ENCODE results near the gene GRIN2D.

GRIN2D gene

GRCh38 chr19:48398375-48399235, 5.1 kb downstream of the GRIN2D start:
- peak; percentile 13 for DNase-seq

- DNase-seq = peak; percentile 78
Measured at GRCh38 chr19:48400018-48400742, 6.7 kb downstream of the GRIN2D start.

DNA sequence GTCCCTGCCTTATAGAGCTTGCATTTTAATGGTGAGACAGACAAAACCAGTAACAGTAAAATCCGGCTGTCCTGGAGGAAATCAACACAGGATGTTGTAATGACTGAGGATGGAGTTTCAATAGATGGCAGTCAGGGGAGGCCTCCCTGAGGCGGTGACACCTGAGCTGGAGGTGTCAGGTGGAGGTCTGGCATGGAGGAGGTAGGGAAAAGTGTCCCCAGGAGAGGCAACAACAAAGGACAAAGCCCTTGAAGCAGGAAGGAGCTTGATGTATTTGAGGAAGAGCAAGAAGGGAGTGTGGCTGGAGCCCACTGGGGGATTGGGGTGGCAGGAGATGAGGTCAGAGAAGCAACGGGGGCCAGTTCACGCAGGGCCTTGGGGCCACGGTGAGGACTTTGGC, 7.8 kb downstream of the GRIN2D start:
- no peak for DNase-seq

DNA sequence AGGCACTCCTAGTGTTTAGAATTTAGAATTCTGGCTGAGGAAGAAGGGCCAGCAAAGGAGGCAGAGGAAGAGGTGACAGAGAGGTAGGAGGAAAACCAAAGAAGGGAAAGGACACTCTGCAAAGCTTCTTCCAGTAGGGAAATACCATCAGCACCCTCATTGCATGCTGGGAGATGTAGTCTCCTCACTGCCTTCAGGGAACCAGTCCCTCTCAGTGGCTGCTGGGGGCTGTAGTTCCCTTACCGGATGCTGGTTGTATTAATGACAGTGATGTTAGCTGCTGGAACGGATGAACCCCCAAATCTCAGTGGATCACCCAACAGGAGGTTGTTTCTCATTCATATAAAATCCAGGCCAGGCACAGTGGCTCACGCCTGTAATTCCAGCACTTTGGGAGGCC, 10.1 kb downstream of the GRIN2D start:
- peak; percentile 56 for DNase-seq

GRCh38 chr19:48405010-48405659, 11.7 kb downstream of the GRIN2D start:
- DNase-seq = no peak

GRCh38 chr19:48405850-48406249, 12.4 kb downstream of the GRIN2D start:
- no peak for DNase-seq

- no peak for DNase-seq
Measured at GRCh38 chr19:48413879-48414587, 20.6 kb downstream of the GRIN2D start.

GRCh38 chr19:48415395-48415794, 21.9 kb downstream of the GRIN2D start:
- no peak for DNase-seq

GRCh38 chr19:48415806-48416221, 22.3 kb downstream of the GRIN2D start:
- no peak for DNase-seq

DNA sequence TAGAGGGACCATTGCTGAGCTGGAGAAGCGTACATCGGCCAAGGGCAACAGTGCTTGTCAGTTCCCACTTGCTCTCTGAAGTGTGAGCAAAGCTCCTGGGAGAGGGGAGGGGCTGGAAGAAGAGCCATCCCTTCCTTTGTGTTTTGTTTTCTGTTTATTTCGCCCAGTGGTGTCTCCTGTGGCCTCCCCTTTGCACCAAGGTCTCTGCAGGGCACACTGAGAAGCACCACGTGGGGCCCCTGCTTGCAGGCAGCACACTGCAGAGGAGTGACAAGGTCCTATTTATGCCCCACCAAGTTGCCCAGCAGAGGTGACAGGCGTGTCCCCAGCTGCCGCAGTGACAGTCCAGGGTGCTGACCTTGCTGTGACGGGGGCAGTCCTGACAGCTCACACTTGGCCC, 24.0 kb downstream of the GRIN2D start:
- DNase-seq = no peak

DNA sequence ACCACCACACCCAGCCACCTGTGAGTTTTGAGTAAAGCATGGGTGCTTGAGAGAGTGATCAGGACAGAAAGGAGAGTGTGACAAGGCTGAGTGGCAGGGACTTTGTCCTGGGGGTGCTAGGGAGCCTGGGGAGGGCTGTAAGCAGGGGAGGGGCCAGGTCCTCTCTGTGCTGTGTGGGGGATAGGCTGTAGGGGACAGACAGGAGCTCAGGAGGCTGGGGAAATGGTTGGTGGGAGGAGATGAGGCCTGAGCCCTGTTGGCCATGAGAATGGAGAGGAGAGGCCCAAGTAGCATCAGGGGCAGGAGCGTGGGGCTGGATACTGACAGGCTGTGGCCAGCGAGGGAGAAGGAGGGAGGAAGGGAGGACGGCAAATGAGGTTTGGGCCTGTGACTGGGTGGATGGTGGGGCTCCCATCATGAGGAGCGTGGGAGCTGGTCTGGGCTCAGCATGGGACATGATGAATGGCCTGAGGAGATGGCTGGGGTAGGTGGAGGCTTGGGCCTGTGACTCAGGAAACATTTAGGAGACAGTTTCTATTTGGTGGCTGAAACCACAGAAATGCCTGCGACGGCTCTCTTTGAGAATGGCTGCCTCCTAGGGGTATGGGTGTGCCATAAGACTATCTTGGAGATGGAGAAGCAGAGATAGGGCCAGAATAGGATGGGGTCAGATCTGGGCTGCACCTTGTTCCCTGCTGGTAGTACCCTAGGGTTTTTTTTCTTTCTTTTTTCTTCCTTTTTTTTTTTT, 25.0 kb downstream of the GRIN2D start:
- no peak for DNase-seq

- no peak for DNase-seq
Measured at GRCh38 chr19:48419158-48419920, 25.9 kb downstream of the GRIN2D start.

DNA sequence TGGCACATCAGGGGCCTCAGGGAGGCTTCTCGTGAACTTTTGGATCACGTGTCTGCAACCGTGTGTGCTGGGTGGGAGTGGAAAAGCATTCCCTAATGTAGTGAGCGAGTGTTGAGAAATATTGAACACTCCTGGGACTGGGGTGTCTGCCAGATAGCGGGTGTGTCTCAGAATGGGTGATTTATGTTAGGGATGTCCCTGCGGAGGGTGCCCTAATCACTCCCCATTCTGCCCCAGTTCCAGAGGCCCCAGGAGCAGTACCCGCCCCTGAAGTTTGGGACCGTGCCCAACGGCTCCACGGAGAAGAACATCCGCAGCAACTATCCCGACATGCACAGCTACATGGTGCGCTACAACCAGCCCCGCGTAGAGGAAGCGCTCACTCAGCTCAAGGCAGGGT, 28.1 kb downstream of the GRIN2D start:
- DNase-seq = no peak

DNA sequence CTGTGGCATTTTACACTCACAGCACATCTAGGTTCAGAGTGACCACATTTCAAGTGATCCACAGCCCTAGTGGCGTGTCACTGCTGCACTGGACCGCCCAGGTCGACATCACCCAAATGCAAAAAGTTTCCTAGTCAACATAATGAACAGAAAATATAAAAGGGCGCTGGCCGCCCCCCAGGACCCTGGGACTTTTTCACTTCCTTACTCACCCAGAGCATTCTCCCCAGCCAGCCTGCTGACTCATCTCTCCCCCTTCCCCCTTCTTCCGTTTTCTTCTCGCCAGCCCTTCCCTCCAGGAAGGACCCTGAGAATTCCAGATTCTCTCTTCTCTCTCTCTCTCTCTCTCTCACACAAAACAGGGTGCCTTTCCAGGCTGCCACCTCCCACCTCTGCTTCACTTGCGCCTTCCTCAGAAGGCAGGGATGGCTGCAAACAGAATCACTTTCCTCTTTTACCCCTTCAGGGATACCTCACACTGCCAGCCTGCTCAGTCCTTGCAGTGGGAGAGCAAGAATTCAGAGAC, 31.3 kb downstream of the GRIN2D start:
- DNase-seq = no peak

GRCh38 chr19:48428670-48429069, 35.2 kb downstream of the GRIN2D start:
- DNase-seq = no peak

DNA sequence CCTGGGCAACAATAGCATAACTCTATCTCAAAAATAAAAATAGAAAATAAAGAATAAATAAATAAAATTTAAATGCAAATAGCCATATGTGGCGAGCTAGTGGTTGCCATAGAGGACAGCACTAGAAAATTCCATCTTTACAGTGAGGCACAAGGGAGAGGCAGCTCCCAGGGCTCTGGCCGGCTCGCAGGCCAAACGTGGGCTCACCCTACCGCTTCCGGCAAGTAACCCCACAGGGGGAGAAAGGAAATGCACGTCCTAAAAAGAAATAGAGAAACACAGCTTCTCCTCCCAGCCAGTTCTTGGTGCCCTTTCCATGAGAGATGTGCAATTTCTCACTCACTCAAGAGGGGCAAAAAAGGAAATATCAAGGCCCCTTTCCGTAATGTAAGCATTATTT, 39.9 kb downstream of the GRIN2D start:
- no peak for DNase-seq

- no peak for DNase-seq
Measured at GRCh38 chr19:48436586-48436985, 43.1 kb downstream of the GRIN2D start.

- DNase-seq = no peak
Measured at GRCh38 chr19:48441360-48442050, 48.0 kb downstream of the GRIN2D start.

DNA sequence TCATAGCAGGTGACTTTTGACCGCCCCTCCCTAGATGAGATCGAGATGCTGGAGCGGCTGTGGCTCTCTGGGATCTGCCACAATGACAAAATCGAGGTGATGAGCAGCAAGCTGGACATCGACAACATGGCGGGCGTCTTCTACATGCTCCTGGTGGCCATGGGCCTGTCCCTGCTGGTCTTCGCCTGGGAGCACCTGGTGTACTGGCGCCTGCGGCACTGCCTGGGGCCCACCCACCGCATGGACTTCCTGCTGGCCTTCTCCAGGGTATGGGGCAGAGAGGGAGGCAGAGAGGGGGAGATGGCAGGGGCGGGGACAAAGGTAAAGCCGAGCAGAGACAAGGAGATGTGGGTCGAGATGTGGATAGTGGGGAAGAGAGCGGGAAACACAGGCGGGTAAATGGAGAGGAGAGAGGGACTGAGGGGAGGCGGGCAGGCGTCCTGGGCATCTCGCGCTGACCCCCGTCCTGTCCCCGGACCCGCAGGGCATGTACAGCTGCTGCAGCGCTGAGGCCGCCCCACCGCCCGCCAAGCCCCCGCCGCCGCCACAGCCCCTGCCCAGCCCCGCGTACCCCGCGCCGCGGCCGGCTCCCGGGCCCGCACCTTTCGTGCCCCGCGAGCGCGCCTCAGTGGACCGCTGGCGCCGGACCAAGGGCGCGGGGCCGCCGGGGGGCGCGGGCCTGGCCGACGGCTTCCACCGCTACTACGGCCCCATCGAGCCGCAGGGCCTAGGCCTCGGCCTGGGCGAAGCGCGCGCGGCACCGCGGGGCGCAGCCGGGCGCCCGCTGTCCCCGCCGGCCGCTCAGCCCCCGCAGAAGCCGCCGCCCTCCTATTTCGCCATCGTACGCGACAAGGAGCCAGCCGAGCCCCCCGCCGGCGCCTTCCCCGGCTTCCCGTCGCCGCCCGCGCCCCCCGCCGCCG, 48.9 kb downstream of the GRIN2D start:
- DNase-seq = no peak

GRCh38 chr19:48443256-48443655, 49.8 kb downstream of the GRIN2D start:
- no peak for DNase-seq

Data from NCI-H510A treated with DMSO at 0.1 percent for 48 hours (cell line).